Mesendoderm (in vitro differentiated cells): ENCODE data around the gene SPTLC3.

Source experiments
- DNase-seq: peaks from one replicate; pipeline ENCODE4 v3.0.0; 2013
- H2AK5ac ChIP-seq: 2 replicates; pipeline ENCODE4 v1.6.1; 2013; ENCODE audit warnings: low read length, inconsistent platforms
- H2BK120ac ChIP-seq: 2 replicates; pipeline ENCODE4 v1.6.1; 2013; ENCODE audit warnings: low read depth, mild to moderate bottlenecking, low read length, moderate library complexity, mixed read lengths
- H2BK15ac ChIP-seq: replicated peaks from 2 replicates; pipeline ENCODE4 v1.6.1; 2013; ENCODE audit warnings: low read depth, mild to moderate bottlenecking, moderate library complexity
- H2BK5ac ChIP-seq: 2 replicates; pipeline ENCODE4 v1.6.1; 2013; ENCODE audit warnings: low read length, inconsistent platforms
- H3K18ac ChIP-seq: 2 replicates; pipeline ENCODE4 v1.6.1; 2013; ENCODE audit warnings: mild to moderate bottlenecking, low read length, mixed read lengths
- H3K23ac ChIP-seq: one replicate; pipeline ENCODE4 v1.6.1; 2013; ENCODE audit warnings: low read length
- H3K27ac ChIP-seq: 2 replicates; pipeline ENCODE4 v1.5.1; 2013; ENCODE audit warnings: low read depth, mild to moderate bottlenecking, inconsistent platforms, low read length, moderate library complexity
- H3K27me3 ChIP-seq: 2 replicates; pipeline ENCODE4 v1.6.1; 2013; ENCODE audit warnings: low read length, control low read depth, mild to moderate bottlenecking, inconsistent platforms; ENCODE audit not compliant: insufficient read depth, poor library complexity
- H3K36me3 ChIP-seq: 2 replicates; pipeline ENCODE4 v1.6.1; 2013; ENCODE audit warnings: low read length, inconsistent platforms; ENCODE audit not compliant: control insufficient read depth, insufficient read depth
- H3K4ac ChIP-seq: one replicate; pipeline ENCODE4 v1.6.1; 2013; ENCODE audit warnings: low read depth, mild to moderate bottlenecking, low read length, moderate library complexity
- H3K4me1 ChIP-seq: 2 replicates; pipeline ENCODE4 v1.6.1; 2013; ENCODE audit warnings: low read depth, low read length, inconsistent platforms; ENCODE audit not compliant: control insufficient read depth
- H3K4me2 ChIP-seq: 2 replicates; pipeline ENCODE4 v1.6.1; 2013; ENCODE audit warnings: low read length
- H3K4me3 ChIP-seq: 2 replicates; pipeline ENCODE4 v1.5.1; 2013; ENCODE audit warnings: mild to moderate bottlenecking, low read length
- H3K56ac ChIP-seq: one replicate; pipeline ENCODE4 v1.6.1; 2013; ENCODE audit warnings: low read length
- H3K79me1 ChIP-seq: 2 replicates; pipeline ENCODE4 v1.6.1; 2013; ENCODE audit warnings: low read length, inconsistent platforms
- H3K79me2 ChIP-seq: 2 replicates; pipeline ENCODE4 v1.6.1; 2013; ENCODE audit warnings: mild to moderate bottlenecking, low read length; ENCODE audit not compliant: control insufficient read depth, insufficient read depth
- H3K9ac ChIP-seq: 2 replicates; pipeline ENCODE4 v1.6.1; 2013; ENCODE audit warnings: low read length, inconsistent platforms
- H4K5ac ChIP-seq: one replicate; pipeline ENCODE4 v1.6.1; 2013; ENCODE audit warnings: low read length
- H4K8ac ChIP-seq: one replicate; pipeline ENCODE4 v1.6.1; 2013; ENCODE audit warnings: low read depth, mild to moderate bottlenecking, control low read depth, low read length, moderate library complexity
- WGBS: extraction: QIAGEN DNeasy Blood & Tissue Kit; methylation state at CpG from one replicate; pipeline ENCODE4 v1.1.7; 2013; ENCODE audit warnings: low lambda C conversion rate, missing lambda C conversion rate; ENCODE audit not compliant: insufficient coverage; ENCODE audit errors: extremely low coverage; 5-methylcytosine and 5-hydroxymethylcytosine counted together

The SPTLC3 gene

GRCh38 chr20:13092111-13092510 lies 83.3 kb downstream of the SPTLC3 start:
- Histone ChIP-seq H3K27ac (no peak overlapping the region), H3K4me2 (no peak overlapping the region), H3K79me1 (no peaks in the 10 kb centered on the region), H3K27me3 (no peaks in the 10 kb centered on the region), H2BK15ac (no peak overlapping the region), H3K4me3 (no peak overlapping the region), H4K5ac (no peak overlapping the region), H3K56ac (no peak overlapping the region), H3K18ac (no peak overlapping the region), H3K23ac (no peak overlapping the region), H2BK120ac (no peak overlapping the region), H3K36me3 (no peaks in the 10 kb centered on the region), H2BK5ac (no peak overlapping the region), H2AK5ac (no peak overlapping the region), H4K8ac (no peak overlapping the region), H3K4me1 (no peaks in the 10 kb centered on the region), H3K79me2 (no peaks in the 10 kb centered on the region), H3K4ac (no peak overlapping the region), H3K9ac (no peak overlapping the region)
- whole genome bisulfite sequencing: no CpG with 5 or more reads among the region's 2 CpGs
- DNase-seq: no peak

GRCh38 chr20:13094976-13095375 lies 86.2 kb downstream of the SPTLC3 start:
- no peak overlapping the region for H3K23ac ChIP-seq
- WGBS: no CpG with 5 or more reads among the region's 4 CpGs
- H2BK5ac ChIP-seq: no peak overlapping the region
- no peaks in the 10 kb centered on the region for H3K79me1 ChIP-seq
- no peaks in the 10 kb centered on the region for H3K27me3 ChIP-seq
- no peak for DNase-seq
- H2AK5ac ChIP-seq: no peak overlapping the region
- no peak overlapping the region for H3K4me3 ChIP-seq
- H3K4me1 ChIP-seq: no peaks in the 10 kb centered on the region
- no peak overlapping the region for H3K27ac ChIP-seq
- H3K4me2 ChIP-seq: no peak overlapping the region
- no peak overlapping the region for H2BK15ac ChIP-seq
- no peak overlapping the region for H3K4ac ChIP-seq
- H4K8ac ChIP-seq: no peak overlapping the region
- H3K9ac ChIP-seq: no peak overlapping the region
- H2BK120ac ChIP-seq: no peak overlapping the region
- H3K56ac ChIP-seq: no peak overlapping the region
- H4K5ac ChIP-seq: no peak overlapping the region
- H3K36me3 ChIP-seq: no peaks in the 10 kb centered on the region
- no peak overlapping the region for H3K18ac ChIP-seq
- no peaks in the 10 kb centered on the region for H3K79me2 ChIP-seq

- no peaks in the 10 kb centered on the region for H3K36me3 ChIP-seq
- H4K8ac ChIP-seq: no peak overlapping the region
- H3K56ac ChIP-seq: no peak overlapping the region
- no CpG with 5 or more reads among the region's 4 CpGs for WGBS
- H2BK15ac ChIP-seq: no peak overlapping the region
- H3K79me2 ChIP-seq: no peaks in the 10 kb centered on the region
- no peak overlapping the region for H4K5ac ChIP-seq
- no peak overlapping the region for H3K18ac ChIP-seq
- no peak overlapping the region for H2BK5ac ChIP-seq
- no peaks in the 10 kb centered on the region for H3K79me1 ChIP-seq
- H3K4ac ChIP-seq: no peak overlapping the region
- H2BK120ac ChIP-seq: no peak overlapping the region
- no peak overlapping the region for H2AK5ac ChIP-seq
- DNase-seq: no peak
- no peak overlapping the region for H3K23ac ChIP-seq
- no peak overlapping the region for H3K4me2 ChIP-seq
- no peaks in the 10 kb centered on the region for H3K4me1 ChIP-seq
- no peak overlapping the region for H3K4me3 ChIP-seq
- no peak overlapping the region for H3K9ac ChIP-seq
- no peak overlapping the region for H3K27ac ChIP-seq
- no peaks in the 10 kb centered on the region for H3K27me3 ChIP-seq
Measured at GRCh38 chr20:13098720-13099355, 90.1 kb downstream of the SPTLC3 start.

GRCh38 chr20:13099676-13100075 lies 90.9 kb downstream of the SPTLC3 start:
- H3K27me3 ChIP-seq: no peaks in the 10 kb centered on the region
- no peak overlapping the region for H3K18ac ChIP-seq
- H3K4me3 ChIP-seq: no peak overlapping the region
- H2BK15ac ChIP-seq: no peak overlapping the region
- H3K36me3 ChIP-seq: no peaks in the 10 kb centered on the region
- no peak for DNase-seq
- H2AK5ac ChIP-seq: no peak overlapping the region
- H3K4me2 ChIP-seq: no peak overlapping the region
- H3K79me2 ChIP-seq: no peaks in the 10 kb centered on the region
- no peak overlapping the region for H3K56ac ChIP-seq
- no peak overlapping the region for H3K4ac ChIP-seq
- H4K5ac ChIP-seq: no peak overlapping the region
- H3K79me1 ChIP-seq: no peaks in the 10 kb centered on the region
- no peak overlapping the region for H3K23ac ChIP-seq
- H3K4me1 ChIP-seq: no peaks in the 10 kb centered on the region
- H3K27ac ChIP-seq: no peak overlapping the region
- H2BK120ac ChIP-seq: no peak overlapping the region
- no peak overlapping the region for H3K9ac ChIP-seq
- no peak overlapping the region for H4K8ac ChIP-seq
- H2BK5ac ChIP-seq: no peak overlapping the region

GRCh38 chr20:13101276-13101675 lies 92.5 kb downstream of the SPTLC3 start:
- H3K23ac ChIP-seq: no peak overlapping the region
- no peak overlapping the region for H3K4me3 ChIP-seq
- no peak overlapping the region for H2BK15ac ChIP-seq
- no peak overlapping the region for H2BK5ac ChIP-seq
- no peak overlapping the region for H4K8ac ChIP-seq
- no peak overlapping the region for H3K4ac ChIP-seq
- no peak overlapping the region for H2BK120ac ChIP-seq
- H3K79me1 ChIP-seq: no peaks in the 10 kb centered on the region
- H4K5ac ChIP-seq: no peak overlapping the region
- no peak overlapping the region for H3K56ac ChIP-seq
- no peak overlapping the region for H2AK5ac ChIP-seq
- H3K36me3 ChIP-seq: no peaks in the 10 kb centered on the region
- no peak overlapping the region for H3K18ac ChIP-seq
- H3K27ac ChIP-seq: no peak overlapping the region
- no peak overlapping the region for H3K9ac ChIP-seq
- no peaks in the 10 kb centered on the region for H3K27me3 ChIP-seq
- no CpG with 5 or more reads among the region's 2 CpGs for WGBS
- H3K4me2 ChIP-seq: no peak overlapping the region
- no peaks in the 10 kb centered on the region for H3K79me2 ChIP-seq
- DNase-seq: no peak
- H3K4me1 ChIP-seq: no peaks in the 10 kb centered on the region

GRCh38 chr20:13101706-13102105 lies 92.9 kb downstream of the SPTLC3 start:
- H2AK5ac ChIP-seq: no peak overlapping the region
- no peak overlapping the region for H3K18ac ChIP-seq
- no peak overlapping the region for H3K27ac ChIP-seq
- no peak overlapping the region for H3K56ac ChIP-seq
- H2BK120ac ChIP-seq: no peak overlapping the region
- H2BK5ac ChIP-seq: no peak overlapping the region
- WGBS: no CpG with 5 or more reads among the region's 5 CpGs
- H3K9ac ChIP-seq: no peak overlapping the region
- H4K8ac ChIP-seq: no peak overlapping the region
- H3K4ac ChIP-seq: no peak overlapping the region
- H3K27me3 ChIP-seq: no peaks in the 10 kb centered on the region
- no peaks in the 10 kb centered on the region for H3K79me1 ChIP-seq
- no peak overlapping the region for H3K4me2 ChIP-seq
- no peaks in the 10 kb centered on the region for H3K79me2 ChIP-seq
- no peak overlapping the region for H3K4me3 ChIP-seq
- no peaks in the 10 kb centered on the region for H3K4me1 ChIP-seq
- DNase-seq: no peak
- H4K5ac ChIP-seq: no peak overlapping the region
- H2BK15ac ChIP-seq: no peak overlapping the region
- H3K23ac ChIP-seq: no peak overlapping the region
- no peaks in the 10 kb centered on the region for H3K36me3 ChIP-seq
